Hematopoietic multipotent progenitor cell (in vitro differentiated cells): Measurements from ENCODE around the gene RAD51AP2. TPM values are rescaled to one million over a fixed set of nuclear protein-coding genes. Genes with fewer than 3 reads are reported as not detected.

Source experiments
- DNase-seq, 3 donors: peaks; one replicate each; pipeline ENCODE4 v3.0.0-alpha.2; 2011 to 2015; ENCODE audit warnings: low read depth in 2 of 3, low spot score in 2 of 3
- total RNA-seq: library from RNA; depleted of rRNA; stranded (reverse); fragments of >200 nt; gene quantifications from one replicate; pipeline ENCODE4 v1.2.3, GENCODE V29; 2012

The RAD51AP2 gene
- total RNA-seq, 1 donor, result not detected

DNA sequence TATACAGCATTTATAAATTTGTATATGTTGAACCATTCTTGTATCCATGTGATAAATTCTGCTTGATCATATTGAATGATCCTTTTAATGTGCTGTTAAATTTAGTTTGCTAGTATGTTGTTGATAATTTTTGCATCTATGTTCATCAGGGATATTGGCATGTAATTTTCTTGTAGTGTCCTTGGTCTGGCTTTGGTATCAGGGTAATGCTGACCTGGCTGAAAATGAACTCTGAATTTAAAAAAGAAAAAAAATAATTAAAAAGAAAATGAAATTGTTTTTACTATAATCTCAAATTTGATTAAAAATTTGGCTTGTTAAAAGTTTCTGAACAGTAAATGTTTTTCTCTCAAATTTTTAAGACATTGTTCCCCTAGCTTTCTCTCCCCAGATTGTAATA is 46.3 kb downstream of the RAD51AP2 start:
- DNase-seq, result no peak

DNA sequence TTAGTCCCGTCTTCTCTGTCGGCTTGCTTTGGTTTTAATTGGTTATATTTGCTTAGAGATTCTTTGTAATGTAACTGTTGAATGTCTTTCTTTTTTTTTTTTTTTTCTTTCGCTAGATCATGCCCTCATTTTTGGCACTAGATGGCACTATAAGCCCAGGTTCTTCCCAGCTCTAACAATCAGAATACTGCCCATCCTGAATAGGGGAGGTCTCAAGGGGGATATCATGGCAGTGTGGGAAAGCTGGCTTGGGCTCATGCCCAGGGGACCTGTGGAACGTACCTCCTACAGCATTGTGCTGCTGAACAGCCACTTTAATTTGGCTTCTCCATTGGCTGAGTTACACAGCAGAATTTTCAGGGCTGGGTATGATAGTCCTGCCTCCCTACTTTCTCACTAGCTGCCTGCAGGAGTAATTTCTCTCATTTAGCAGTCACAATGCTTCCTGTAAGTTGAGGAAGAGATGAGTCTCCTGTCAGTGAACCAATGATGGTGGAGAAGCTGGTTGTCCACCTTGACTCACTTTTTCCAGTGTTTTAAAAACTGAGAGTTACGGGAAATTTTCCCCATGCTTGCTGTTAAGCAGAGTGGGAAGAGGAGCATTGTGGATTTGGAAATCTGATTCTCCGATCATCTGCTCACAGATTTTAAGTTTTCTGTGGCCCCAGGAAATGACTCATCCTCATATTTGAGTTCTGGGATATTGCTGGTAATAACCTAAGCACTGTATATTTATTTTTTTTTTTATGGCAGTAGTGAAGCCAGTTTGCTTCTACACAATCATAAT is 47.2 kb downstream of the RAD51AP2 start:
- peak in 1 of 3 donors; percentile 2 for DNase-seq

- no peak for DNase-seq
Observed at GRCh38 chr2:17461087-17461475, 57.2 kb downstream of the RAD51AP2 start.

Other genes with a start within 250 kb of the RAD51AP2 start
- not detected for gene VSNL1, start 22.3 kb upstream of the RAD51AP2 start, total RNA-seq
- gene SMC6, start 235.4 kb upstream of the RAD51AP2 start, total RNA-seq, result 3.8 TPM
- gene GEN1, start 235.7 kb upstream of the RAD51AP2 start, total RNA-seq, result 4.0 TPM